ENCODE measurements around the gene GTPBP3. TPM values are rescaled to one million over a fixed set of nuclear protein-coding genes. Genes with fewer than 3 reads are reported as not detected.

GTPBP3 gene
- total and polyA plus RNA-seq, 9 of the 15 experiments (the other 6 are each of a cell fraction or from before 2014, with no cell fraction given) = 4.9 to 124 (median 22.6) TPM

DNA sequence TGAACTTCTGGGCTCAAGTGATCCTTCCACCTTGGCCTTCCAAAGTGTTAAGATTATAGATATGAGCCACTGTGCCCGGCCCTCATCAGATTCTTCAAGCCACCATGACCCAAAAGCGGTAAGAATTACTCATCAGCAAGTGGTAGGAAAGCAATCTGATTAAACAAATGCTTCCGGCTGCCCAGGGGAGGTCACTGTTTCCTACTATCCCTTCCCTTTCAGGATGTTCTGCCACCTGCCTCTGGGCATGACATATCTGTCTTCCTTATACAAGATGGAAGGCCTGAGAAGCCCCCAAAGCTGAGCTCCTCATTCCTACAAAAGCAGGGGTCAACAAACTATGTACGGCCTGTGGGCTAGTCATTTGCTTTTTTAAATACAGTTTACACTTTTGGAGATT is 41.1 kb upstream of the GTPBP3 start:
- ATAC-seq (no peak), FAIRE-seq (no peak)
- no peak overlapping the region for H3K9ac ChIP-seq (ENCODE audit: insufficient read depth in 1 of 2, low read depth in 2 of 2, low read length in 2 of 2)

More for the DNA sequence above, 41.1 kb upstream of the GTPBP3 start:
- POLR2A ChIA-PET = interaction anchor here (1.4 kb wide), 1 partner anchor 13 kb away, joined by 6 read pairs; the partner anchor contains the start of gene DDA1
- DNase-seq (ENCODE audit: extremely low read depth in 1 of 4, low spot score in 3 of 4) = no peak
- peaks cover 12% of the 10 kb centered on the region for H3K79me2 ChIP-seq (ENCODE audit: control insufficient read depth, insufficient read depth, low read length)
- H3K9me3 ChIP-seq (replicated peaks; ENCODE audit: control insufficient read depth, insufficient read depth, low read depth, low read length) = peaks cover 3% of the 10 kb centered on the region
- H3K27ac ChIP-seq (ENCODE audit: extremely low read depth, low read depth, low read length) = no peak overlapping the region
- intact Hi-C loops (cut with micrococcal nuclease) = no loop called here
- no peaks in the 10 kb centered on the region for H3K27me3 ChIP-seq (ENCODE audit: control insufficient read depth in 2 of 2, insufficient read depth in 2 of 2, low read length in 2 of 2)
- H3K9me1 ChIP-seq (ENCODE audit: control insufficient read depth, insufficient read depth, low read length) = peaks cover 7% of the 10 kb centered on the region
- no peak overlapping the region for H3K4me2 ChIP-seq (ENCODE audit: insufficient read depth, low read length)
- in situ Hi-C loops (cut with MboI) = no loop called here
- no peak overlapping the region for H3K4me3 ChIP-seq
- BruUV-seq (replicated peaks) = no TSS peak
- WGBS (ENCODE audit: insufficient coverage, low coverage, missing lambda C conversion rate) = 25% methylated on average over 4 of the region's 4 CpGs
- peaks cover 24% of the 10 kb centered on the region for H3K36me3 ChIP-seq (ENCODE audit: control insufficient read depth, insufficient read depth, low read length)
- H4K20me1 ChIP-seq (replicated peaks; ENCODE audit: control insufficient read depth, insufficient read depth, low read length) = no peaks in the 10 kb centered on the region
- TF ChIP-seq ZNF134 (CRISPR knock-in tag; conservative IDR thresholded peaks at IDR 0.05) (0 out of 2 replicates have a peak, but pooled peaks have one; percentile 7), ZNF764 (CRISPR knock-in tag; IDR thresholded peaks at IDR 0.05; ENCODE audit: low read depth) (0 out of 2 replicates have a peak, but pooled peaks have one; percentile 48), FOSL1 (tag; conservative IDR thresholded peaks at IDR 0.05) (peak; percentile 89), HDAC3 (IDR thresholded peaks at IDR 0.05; ENCODE audit: borderline replicate concordance, partially characterized antibody) (no peak), RNF2 (IDR thresholded peaks at IDR 0.05) (no peak), NR2C1 (IDR thresholded peaks at IDR 0.05) (peak; percentile 27; the same call in 1 of the 2 replicates), NR2C1 (tag; IDR thresholded peaks at IDR 0.05) (peak; percentile 76), ZNF644 (tag; IDR thresholded peaks at IDR 0.05; ENCODE audit: low read depth) (no peak), ETV1 (tag; conservative IDR thresholded peaks at IDR 0.05; ENCODE audit: low read depth) (0 out of 2 replicates have a peak, but pooled peaks have one; percentile 18), GABPA (tag; conservative IDR thresholded peaks at IDR 0.05; ENCODE audit: low read depth) (peak; percentile 68), JUND (IDR thresholded peaks at IDR 0.05; ENCODE audit: borderline replicate concordance, low read depth, low read length) (peak; percentile 63; the same call in 1 of the 2 replicates), JUND (tag; IDR thresholded peaks at IDR 0.05; ENCODE audit: borderline replicate concordance, low read depth, low read length) (no peak), NR2C2 (CRISPR knock-in tag; IDR thresholded peaks at IDR 0.05) (no peak), NR2C2 (tag; IDR thresholded peaks at IDR 0.05) (peak; percentile 80), HNRNPL (IDR thresholded peaks at IDR 0.05; ENCODE audit: low read depth, low read length) (no peak), DPF2 (IDR thresholded peaks at IDR 0.05) (peak; percentile 37; the same call in 1 of the 2 replicates)
- TF ChIP-seq, protein P1, sequence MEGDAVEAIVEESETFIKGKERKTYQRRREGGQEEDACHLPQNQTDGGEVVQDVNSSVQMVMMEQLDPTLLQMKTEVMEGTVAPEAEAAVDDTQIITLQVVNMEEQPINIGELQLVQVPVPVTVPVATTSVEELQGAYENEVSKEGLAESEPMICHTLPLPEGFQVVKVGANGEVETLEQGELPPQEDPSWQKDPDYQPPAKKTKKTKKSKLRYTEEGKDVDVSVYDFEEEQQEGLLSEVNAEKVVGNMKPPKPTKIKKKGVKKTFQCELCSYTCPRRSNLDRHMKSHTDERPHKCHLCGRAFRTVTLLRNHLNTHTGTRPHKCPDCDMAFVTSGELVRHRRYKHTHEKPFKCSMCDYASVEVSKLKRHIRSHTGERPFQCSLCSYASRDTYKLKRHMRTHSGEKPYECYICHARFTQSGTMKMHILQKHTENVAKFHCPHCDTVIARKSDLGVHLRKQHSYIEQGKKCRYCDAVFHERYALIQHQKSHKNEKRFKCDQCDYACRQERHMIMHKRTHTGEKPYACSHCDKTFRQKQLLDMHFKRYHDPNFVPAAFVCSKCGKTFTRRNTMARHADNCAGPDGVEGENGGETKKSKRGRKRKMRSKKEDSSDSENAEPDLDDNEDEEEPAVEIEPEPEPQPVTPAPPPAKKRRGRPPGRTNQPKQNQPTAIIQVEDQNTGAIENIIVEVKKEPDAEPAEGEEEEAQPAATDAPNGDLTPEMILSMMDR (IDR thresholded peaks at IDR 0.05 in 2 of 3, conservative IDR thresholded peaks at IDR 0.05 in 1 of 3; ENCODE audit: insufficient read depth in 2 of 3, low read depth in 1 of 3, low read length in 3 of 3) = peak in 2 of 3 experiments; percentile 22 to 40; a peak in 3 of 6 replicates
- TF ChIP-seq, protein P2, sequence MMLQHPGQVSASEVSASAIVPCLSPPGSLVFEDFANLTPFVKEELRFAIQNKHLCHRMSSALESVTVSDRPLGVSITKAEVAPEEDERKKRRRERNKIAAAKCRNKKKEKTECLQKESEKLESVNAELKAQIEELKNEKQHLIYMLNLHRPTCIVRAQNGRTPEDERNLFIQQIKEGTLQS (IDR thresholded peaks at IDR 0.05) = peak; percentile 57; the same call in 1 of the 2 replicates
- TF ChIP-seq, protein P2 (CRISPR knock-in tag; conservative IDR thresholded peaks at IDR 0.05) = no peak
- CTCF ChIA-PET (ENCODE audit: low intra/inter-chr PET ratio) = no interaction called here
- H3K4me1 ChIP-seq (replicated peaks in 1 of 2; ENCODE audit: control insufficient read depth in 2 of 2, insufficient read depth in 2 of 2, low read length in 2 of 2) = peaks cover 12 to 40% of the 10 kb centered on the region in 2 experiments; a peak in 4 of 5 replicates
- H2AFZ ChIP-seq (ENCODE audit: low read depth, low read length) = no peak overlapping the region
